ENCODE results near the gene RSAD2. TPM values are rescaled to one million over a fixed set of nuclear protein-coding genes. Genes with fewer than 3 reads are reported as not detected.

Gene RSAD2
- total and polyA plus RNA-seq, 2 of the 4 experiments (the other 2 are of a cell fraction), result not detected

DNA sequence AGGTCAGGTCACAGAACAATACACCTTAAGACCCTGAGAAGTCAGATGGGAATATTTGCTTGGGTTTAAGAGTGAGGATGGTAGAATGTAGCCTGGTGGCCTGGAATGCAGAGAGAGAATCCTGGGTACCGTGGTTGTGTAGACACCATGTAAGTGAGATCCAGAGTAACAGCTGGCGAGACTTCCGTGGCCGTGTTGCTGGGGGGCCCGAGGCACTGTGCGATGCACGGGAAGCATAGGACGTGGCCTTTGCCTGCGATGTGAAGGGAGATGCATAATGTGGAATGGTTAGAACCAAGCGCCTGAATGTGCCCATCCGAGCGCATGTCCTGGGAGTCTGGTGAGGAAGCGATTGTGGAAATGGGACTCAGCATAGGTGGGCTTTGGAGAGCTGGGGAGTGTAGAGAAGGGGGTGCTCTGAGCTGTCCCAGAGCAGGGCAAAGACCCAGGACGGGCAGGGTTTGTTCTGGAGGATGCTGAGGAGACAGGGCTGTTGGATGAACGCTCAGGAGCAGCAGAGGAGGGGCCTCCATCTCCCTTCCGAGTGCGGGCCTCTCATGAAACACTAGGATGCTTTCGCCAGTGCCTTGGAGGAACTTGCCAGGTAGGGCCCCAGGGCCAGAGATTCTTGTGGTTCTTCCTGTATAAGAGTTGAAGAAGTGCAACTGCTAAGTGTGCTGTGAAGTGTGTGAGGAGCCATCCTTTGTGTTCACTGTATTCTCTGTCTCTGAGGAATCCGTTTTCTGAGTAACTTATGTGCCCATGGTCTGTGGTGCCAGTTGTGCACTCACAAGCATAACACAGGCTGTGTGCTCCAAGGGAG, 46.7 kb downstream of the RSAD2 start:
- Histone ChIP-seq H2BK5ac (ENCODE audit: low read depth, low read length, poor library complexity, severe bottlenecking) (no peak overlapping the region), H2BK15ac (ENCODE audit: low read depth, low read length) (no peak overlapping the region), H3K4ac (ENCODE audit: low read depth, low read length) (no peak overlapping the region), H4K5ac (ENCODE audit: low read depth, low read length) (no peak overlapping the region), H2AK5ac (ENCODE audit: low read depth, low read length) (no peak overlapping the region), H3K36me3 (ENCODE audit: control insufficient read depth, insufficient read depth, low read length) (no peaks in the 10 kb centered on the region), H3K14ac (replicated peaks; ENCODE audit: low read depth, low read length) (no peak overlapping the region), H3K79me1 (ENCODE audit: low read depth in 1 of 2, low read length in 2 of 2) (no peaks in the 10 kb centered on the region), H4K8ac (ENCODE audit: low read depth in 2 of 2, low read length in 2 of 2) (no peak overlapping the region), H3K18ac (ENCODE audit: low read depth, low read length) (no peak overlapping the region), H2AFZ (replicated peaks; ENCODE audit: low read length, poor library complexity) (no peak overlapping the region), H3K27ac (ENCODE audit: insufficient read depth, low read length) (no peak overlapping the region), H3K56ac (ENCODE audit: extremely low read depth, insufficient read depth, low read length) (no peak overlapping the region), H3K27me3 (ENCODE audit: control insufficient read depth, insufficient read depth, low read length) (peaks cover 2% of the 10 kb centered on the region; the same call in 1 of the 2 replicates), H2BK20ac (ENCODE audit: low read depth, low read length) (no peak overlapping the region), H3K9ac (ENCODE audit: low read depth, low read length) (no peak overlapping the region), H3K23ac (ENCODE audit: low read depth, low read length) (no peak overlapping the region), H2AK9ac (replicated peaks; ENCODE audit: low read depth, low read length, poor library complexity) (no peak overlapping the region), H2BK120ac (ENCODE audit: low read depth, low read length) (no peak overlapping the region), H3K4me1 (ENCODE audit: control insufficient read depth, insufficient read depth, low read length) (no peaks in the 10 kb centered on the region), H4K20me1 (ENCODE audit: insufficient read depth, low read length) (no peaks in the 10 kb centered on the region), H3K4me3 (ENCODE audit: insufficient read depth, low read depth, low read length) (no peak overlapping the region), H3K9me1 (ENCODE audit: insufficient read depth, low read length) (no peaks in the 10 kb centered on the region), H4K91ac (ENCODE audit: insufficient read depth, low read depth, low read length) (no peak overlapping the region), H3K4me2 (ENCODE audit: low read depth, low read length) (no peak overlapping the region), H3K9me3 (ENCODE audit: control insufficient read depth, insufficient read depth, low read length) (no peaks in the 10 kb centered on the region)
- no peak for DNase-seq
- BruUV-seq (replicated peaks), result no TSS peak
- CTCF ChIA-PET, result no interaction called here
- in situ Hi-C loops (cut with MboI; ENCODE audit: low sequenced_read_pairs) (no loop called here), dilution Hi-C loops (cut with HindIII; ENCODE audit: low sequenced_read_pairs, unreplicated experiment) (no loop called here), intact Hi-C loops (cut with micrococcal nuclease) (no loop called here)
- WGBS, 2 experiments (ENCODE audit: extremely low coverage in 2 of 2, insufficient read length in 1 of 2), result 92% methylated on average over 11 of the region's 19 CpGs; no CpG with 5 or more reads in 1 of the 2 experiments
- POLR2A ChIA-PET (ENCODE audit: unreplicated experiment), result no interaction called here
- TF ChIP-seq BHLHE40 (IDR thresholded peaks at IDR 0.05; ENCODE audit: low read depth, low read length), result no peak
- no peak for TF ChIP-seq CEBPB (IDR thresholded peaks at IDR 0.05; ENCODE audit: low read depth, low read length)
- no peak for ATAC-seq (ENCODE audit: low read depth)

All from IMR-90 (cell line).